GM12874 (cell line): ENCODE data around the gene RYK.

ENCODE experiments used
- TF ChIP-seq, protein P1 (sequence below): IDR thresholded peaks from 2 replicates; pipeline ENCODE4 v1.5.1; 2011; ENCODE audit warnings: low read depth, mild to moderate bottlenecking, control low read depth, low read length, moderate library complexity; ENCODE audit not compliant: insufficient read depth

Gene RYK

DNA sequence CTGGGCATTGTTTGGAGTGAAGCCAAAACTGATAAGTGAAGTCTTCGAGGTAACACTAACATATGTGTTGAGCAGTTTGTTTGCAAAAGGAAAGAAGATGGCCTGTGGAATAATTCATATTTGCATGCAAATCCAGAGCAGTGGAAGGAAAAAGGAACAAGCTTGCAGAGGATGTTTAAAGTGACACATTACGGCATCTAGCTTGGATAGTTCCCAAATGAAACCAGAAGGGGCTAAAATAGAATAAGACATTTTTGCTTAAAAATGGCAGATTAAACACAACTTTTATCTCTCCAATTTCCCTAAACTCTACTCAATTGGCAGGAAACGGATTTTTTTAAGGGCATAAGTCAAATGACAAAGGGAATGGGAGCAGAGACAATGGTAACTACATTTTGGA lies 25.4 kb upstream of the RYK start:
- TF ChIP-seq, protein P1, sequence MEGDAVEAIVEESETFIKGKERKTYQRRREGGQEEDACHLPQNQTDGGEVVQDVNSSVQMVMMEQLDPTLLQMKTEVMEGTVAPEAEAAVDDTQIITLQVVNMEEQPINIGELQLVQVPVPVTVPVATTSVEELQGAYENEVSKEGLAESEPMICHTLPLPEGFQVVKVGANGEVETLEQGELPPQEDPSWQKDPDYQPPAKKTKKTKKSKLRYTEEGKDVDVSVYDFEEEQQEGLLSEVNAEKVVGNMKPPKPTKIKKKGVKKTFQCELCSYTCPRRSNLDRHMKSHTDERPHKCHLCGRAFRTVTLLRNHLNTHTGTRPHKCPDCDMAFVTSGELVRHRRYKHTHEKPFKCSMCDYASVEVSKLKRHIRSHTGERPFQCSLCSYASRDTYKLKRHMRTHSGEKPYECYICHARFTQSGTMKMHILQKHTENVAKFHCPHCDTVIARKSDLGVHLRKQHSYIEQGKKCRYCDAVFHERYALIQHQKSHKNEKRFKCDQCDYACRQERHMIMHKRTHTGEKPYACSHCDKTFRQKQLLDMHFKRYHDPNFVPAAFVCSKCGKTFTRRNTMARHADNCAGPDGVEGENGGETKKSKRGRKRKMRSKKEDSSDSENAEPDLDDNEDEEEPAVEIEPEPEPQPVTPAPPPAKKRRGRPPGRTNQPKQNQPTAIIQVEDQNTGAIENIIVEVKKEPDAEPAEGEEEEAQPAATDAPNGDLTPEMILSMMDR, result no peak

DNA sequence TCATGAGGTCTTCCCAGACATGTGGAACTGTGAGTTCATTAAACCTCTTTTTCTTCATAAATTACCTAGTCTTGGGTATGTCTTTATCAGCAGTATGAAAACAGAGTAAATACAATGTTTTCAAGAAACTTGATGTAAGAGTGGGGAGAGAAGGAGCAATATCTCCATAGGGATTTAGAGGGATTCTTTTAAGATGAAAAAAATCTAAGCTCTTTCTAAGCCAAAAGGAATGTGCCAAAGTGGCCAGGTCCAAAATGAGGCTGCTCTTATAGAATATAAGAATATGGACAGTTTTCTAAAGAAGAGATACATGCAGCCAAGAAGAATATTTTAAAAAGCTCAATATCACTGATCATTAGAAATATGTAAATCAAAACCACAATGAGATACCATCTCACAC lies 23.9 kb upstream of the RYK start:
- TF ChIP-seq, protein P1, result no peak

DNA sequence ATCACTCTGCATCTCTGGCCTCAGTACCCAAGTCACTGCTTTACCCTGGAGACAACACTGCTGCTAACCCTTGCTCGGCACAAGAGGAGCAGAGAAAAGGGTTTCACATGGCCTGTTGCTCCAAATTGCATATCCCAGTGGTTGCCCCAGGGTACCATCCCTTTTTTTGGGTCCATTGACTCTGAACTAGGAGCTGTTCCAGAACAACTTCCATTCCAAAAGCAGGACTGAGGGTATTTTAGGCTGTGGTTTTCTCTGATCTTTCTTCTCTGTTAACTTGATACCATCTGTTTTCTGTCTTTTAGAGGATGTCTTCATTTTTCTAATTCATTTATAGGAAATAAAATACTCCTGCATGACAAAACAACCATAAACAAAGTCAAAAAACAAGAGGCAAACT lies 17.3 kb upstream of the RYK start:
- TF ChIP-seq, protein P1, result no peak

DNA sequence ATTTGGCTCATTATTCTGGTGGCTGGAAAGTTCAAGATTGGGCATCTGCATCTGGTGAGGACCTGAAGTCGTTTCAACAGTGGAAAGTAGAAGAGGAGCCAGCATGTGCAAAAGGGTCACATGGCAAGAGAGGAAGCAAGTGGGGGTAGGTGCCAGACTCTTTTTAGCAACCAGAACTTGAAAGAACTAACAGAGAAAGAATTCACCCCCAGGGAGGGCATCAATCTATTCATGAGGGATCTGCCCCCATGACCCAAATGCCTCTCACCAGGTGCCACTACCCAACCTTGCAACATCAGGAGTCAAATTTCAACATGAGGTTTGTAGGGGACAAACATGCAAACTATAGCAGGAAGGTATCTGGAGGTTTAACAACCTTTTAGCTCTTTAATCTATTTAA lies 10.3 kb upstream of the RYK start:
- TF ChIP-seq, protein P1, result no peak

DNA sequence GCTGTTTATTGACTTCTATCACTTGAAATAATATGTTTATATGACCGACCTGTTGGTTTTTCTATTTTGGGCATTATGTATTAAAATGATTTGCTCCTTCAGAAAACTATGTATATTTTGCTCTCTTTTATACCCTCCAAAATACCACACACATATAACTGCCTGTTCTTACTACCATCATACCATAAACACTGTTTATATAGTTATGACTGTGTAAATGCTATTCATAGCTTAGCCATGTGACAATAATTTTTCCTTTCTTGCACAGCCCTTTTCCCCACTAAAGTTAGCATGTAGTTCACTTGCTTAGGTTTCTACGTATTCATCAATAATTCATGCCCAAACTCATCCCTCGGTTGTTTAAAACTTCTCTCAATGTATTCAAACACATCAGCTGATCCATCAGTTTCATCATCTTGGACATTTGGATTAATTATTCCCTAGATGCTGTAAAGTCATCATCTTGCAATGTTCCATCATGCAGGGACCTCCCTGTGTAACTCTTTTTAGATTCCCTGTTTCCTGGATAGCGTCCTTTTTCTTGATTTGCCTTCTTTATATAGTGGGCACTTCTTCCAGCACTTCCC lies 8.2 kb upstream of the RYK start:
- TF ChIP-seq, protein P1, result no peak

DNA sequence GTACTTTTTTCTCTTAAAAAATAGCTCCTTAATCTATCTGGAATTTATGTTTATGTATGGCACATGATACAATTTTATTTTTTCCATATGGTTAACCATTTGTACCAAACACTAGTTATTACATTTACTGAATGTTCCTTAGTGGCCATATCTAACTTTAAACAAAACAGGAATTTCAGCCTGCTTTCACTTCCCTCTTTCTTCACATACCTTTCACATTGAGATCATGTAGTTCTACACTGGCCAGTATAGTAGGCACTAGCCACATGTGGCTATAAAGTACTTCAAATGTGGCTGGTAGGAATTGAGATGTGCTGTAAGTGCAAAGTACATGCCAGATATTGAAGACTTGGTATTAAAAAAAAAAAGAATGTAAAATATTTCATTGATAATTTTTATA lies 4.7 kb upstream of the RYK start:
- TF ChIP-seq, protein P1, result no peak

DNA sequence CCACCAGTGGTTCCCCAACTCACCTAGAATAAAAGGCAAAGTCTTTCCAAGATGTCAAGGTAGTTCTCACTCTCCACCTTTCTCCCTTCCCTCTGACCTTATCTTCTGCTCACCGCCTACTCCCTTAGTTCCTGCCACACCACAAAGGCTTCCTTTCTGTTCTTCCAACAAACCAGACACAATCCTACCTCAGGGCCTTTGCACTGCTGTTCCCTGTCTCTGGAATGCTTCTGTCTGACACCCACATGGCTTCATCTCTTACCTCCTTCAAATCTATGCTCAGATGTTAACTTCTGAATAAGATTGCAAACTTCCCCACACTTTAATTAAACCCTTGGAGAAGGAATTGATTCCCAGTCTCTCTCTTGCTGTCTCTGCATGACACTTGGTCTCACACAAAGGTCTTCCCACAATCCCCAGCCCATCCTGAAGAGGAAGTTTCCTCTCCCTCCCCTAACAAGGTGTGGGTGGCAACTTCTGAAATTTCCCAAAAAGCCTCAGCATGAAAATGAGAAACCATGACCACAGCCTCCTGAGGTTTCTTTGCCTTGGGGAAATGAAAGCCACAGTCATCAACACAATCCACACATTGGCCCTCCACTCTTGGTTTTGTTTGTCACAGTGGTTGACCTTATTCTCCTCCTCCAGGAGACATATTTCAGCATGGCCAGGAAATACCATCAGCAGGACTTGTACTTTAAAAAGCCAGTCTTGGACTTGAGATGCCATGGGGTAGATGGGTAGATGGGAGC lies 3.0 kb upstream of the RYK start:
- TF ChIP-seq, protein P1, result no peak
